GM15510 (cell line): Measurements from ENCODE around the gene AFAP1.

Experiments
- POLR2A ChIP-seq: IDR thresholded peaks from 3 replicates; pipeline ENCODE4 v1.6.1; 2011; ENCODE audit warnings: borderline replicate concordance; ENCODE audit not compliant: insufficient read length; ENCODE audit errors: extremely low read depth

AFAP1 gene

GRCh38 chr4:7802093-7802726, 137.5 kb downstream of the AFAP1 start:
- TF ChIP-seq POLR2A, result no peak

- no peak for TF ChIP-seq POLR2A
Measured at GRCh38 chr4:7801641-7802040, 138.0 kb downstream of the AFAP1 start.

DNA sequence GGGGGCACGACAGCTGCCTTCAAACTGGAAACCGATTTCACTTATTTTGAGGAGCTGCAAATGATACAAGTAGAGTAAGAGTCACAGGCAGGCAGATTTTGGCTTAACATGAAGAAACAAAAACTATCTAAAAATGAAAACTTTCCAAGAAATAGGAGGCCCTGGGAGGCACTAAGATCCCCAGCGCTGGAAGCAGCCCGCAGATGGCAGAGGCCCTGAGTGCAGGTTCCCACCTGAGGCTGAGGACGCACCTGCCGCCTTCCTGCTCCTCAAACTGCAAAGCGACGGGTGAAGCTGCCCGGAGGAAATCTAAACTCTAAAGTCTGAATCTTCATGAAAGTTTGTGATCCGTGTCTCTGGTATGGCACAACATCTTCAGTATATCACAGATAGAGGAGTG, 138.7 kb downstream of the AFAP1 start:
- TF ChIP-seq POLR2A, result no peak

DNA sequence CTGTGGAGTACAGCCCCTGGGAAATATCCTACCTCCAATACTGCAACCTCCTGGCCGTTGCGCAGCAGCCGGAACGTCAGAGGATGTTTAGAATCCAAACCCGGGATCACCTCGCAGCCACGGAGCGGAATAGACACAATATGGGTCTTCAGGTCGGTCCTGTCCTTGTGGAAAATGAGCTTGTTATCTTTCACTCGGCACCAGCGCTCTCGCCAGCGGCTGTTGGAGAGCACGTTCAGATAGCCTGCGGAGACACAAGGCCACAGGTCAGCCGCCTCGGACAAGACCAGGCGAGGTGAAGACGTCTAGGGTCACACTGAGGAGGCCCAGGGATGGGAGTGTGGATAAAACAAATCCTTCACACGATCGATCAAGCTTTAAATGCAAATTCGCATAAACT, 139.3 kb downstream of the AFAP1 start:
- TF ChIP-seq POLR2A, result no peak

DNA sequence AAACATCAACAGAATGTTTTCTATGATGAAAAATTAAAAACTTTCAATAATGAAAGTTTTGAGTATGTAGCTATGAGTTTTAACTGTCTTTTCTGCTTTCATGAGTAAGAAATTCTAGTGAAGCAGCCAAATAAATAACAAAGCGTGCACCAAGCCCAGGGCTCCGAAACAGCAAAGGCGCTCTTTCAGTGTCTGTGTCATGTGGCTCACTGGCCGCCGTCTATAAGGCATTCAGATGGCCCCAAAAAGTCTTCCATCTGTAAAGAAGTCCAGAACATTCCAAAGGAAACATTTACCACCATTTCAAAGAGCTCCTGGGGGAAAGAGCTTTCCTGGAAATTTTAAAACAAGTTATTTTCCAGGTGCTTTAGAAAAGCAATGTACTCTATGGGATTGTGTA, 139.9 kb downstream of the AFAP1 start:
- TF ChIP-seq POLR2A, result no peak

DNA sequence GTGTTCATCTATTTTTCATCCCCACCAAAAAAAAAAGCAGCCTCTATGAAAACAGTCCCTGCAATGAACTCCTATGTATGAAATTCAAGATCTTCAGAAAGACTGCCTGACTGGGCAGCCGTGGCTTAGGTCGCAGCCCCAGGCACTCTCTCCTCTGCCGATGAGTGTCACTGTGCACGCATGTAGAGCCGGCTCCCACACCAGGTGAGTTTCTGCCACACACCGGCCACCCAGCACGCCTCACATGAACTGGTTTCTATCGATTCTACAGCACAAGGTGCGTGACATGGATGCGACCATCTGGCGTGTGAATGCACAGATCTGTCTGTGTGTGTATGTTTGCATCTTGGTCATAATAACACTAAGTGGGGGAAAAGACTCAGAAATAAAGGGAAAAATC, 140.4 kb downstream of the AFAP1 start:
- TF ChIP-seq POLR2A, result no peak

DNA sequence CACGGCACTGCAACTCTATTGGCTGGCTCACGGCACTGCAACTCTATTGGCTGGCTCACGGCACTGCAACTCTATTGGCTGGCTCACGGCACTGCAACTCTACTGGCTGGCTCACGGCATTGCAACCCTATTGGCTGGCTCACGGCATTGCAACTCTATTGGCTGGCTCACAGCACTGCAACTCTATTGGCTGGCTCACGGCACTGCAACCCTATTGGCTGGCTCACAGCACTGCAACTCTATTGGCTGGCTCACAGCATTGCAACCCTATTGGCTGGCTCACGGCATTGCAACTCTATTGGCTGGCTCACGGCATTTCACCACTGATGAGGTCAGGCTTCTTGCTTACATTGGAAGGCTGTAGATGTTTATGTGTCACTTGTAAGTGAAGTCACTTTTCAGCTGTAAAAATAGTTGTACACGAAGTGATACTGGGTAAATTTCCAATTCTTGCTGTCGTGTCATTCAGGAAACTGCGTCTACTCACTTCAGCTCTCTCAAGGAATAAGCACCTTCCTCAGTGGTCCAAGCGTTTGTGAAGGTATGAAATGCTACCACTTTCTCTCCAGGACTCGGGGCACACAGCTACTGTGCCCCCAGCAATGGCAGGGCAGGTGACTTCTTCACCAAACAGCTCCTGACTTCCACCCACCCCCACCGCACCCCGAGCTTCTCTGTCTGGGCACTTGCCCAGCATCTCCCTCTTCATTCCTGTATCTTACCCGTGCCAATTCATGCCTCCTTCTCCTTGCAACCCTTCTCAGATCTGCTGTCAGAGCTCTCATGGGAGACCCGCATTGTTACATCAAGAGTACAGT, 141.3 kb downstream of the AFAP1 start:
- no peak for TF ChIP-seq POLR2A

DNA sequence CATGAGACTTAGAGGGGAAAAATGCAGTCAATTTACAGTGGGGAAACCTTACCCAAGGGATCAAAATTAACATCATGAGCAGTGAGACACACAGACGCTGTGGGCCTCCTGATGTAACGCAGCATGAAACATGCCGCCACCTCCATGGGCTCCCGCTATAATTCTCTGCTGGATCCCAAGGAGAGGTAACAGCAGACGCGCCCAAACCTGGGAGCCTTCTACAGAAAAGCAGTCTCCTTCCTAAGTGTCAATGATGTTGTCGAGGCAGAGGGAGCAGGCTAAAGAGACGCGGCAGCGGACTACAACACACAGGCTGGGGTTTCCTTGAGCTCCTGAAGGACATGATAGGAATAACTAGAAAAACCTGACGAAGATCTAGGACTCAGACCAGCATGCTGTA, 142.3 kb downstream of the AFAP1 start:
- TF ChIP-seq POLR2A, result no peak

DNA sequence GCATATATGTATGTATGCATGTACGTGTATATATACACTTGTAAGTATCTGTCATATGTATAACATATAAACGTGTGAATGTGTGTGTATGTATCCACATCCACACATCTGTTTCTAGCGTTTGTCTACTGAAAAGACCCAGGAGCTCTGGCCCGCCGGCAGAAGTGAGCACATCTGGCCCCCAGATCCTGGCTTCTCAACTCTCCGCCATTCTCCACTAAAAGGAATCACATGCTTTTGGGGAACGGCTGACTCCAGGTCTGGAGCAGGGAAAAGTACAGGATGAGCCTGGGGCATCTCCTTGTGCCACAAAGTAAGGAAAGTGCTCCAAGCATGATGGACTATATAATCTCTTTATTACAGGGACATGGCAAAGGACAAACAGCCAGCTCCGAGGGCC, 143.7 kb downstream of the AFAP1 start:
- TF ChIP-seq POLR2A, result no peak

GRCh38 chr4:7793186-7793585, 146.5 kb downstream of the AFAP1 start:
- TF ChIP-seq POLR2A, result no peak

- no peak for TF ChIP-seq POLR2A
Measured at GRCh38 chr4:7792616-7793015, 147.0 kb downstream of the AFAP1 start.

GRCh38 chr4:7790999-7791398, 148.7 kb downstream of the AFAP1 start:
- no peak for TF ChIP-seq POLR2A

DNA sequence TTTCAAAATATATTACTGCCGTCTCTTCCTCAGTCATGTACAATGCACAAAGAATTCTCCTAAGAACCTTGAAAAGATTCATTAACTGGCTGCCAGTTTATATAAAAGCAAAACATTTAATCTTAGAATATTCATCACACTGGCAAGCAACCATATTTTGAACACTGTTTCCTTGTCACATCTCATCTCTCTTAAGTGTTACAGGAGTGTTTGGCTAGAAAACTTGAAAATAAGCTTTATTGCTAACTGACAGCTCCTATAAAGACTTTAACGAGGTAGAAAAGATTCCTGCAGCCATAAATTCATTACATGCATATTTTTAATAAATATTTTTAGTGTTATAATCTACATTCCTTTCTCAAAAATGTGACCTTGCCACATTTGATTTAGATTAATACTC, 149.6 kb downstream of the AFAP1 start:
- no peak for TF ChIP-seq POLR2A

GRCh38 chr4:7788694-7789425, 150.8 kb downstream of the AFAP1 start:
- no peak for TF ChIP-seq POLR2A

- TF ChIP-seq POLR2A, result no peak
Measured at GRCh38 chr4:7788193-7788592, 151.5 kb downstream of the AFAP1 start.
